Measurements from ENCODE around the gene YKT6.
"Not testable (repeated sequence)": the region's sequence is repeated elsewhere in the genome, so short reads cannot be mapped to it uniquely, and the experiment has no call there.

YKT6 gene

DNA sequence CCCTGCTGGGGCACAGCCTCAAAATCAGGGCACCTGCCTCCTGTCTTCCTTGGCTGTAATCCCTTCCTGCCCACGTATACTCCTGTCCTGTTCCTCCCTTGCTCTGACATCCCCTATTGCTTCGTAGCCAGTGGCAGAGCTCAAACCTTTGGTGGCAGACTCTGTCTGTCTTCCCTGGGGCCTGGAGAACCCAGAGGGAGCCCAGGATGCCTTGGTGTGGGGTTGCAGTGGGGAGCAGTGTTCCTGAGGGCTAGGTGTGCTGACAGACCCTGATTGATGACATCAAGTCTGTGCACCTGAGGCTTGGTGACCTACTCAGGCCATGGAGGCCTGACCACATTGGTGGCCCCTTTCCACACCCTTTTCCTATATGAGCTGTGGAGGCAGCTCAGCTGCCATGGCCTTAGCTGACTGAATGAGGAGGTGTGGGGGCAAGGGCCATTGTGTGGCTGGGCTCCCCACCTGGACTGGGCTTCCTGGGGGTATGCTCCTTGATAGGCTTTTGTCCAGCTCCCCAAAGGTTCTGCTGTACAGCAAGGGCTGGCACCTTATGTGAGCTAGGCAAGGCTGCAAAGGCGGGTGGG lies 6.1 kb upstream of the YKT6 start:
- DNase-seq = no peak

DNA sequence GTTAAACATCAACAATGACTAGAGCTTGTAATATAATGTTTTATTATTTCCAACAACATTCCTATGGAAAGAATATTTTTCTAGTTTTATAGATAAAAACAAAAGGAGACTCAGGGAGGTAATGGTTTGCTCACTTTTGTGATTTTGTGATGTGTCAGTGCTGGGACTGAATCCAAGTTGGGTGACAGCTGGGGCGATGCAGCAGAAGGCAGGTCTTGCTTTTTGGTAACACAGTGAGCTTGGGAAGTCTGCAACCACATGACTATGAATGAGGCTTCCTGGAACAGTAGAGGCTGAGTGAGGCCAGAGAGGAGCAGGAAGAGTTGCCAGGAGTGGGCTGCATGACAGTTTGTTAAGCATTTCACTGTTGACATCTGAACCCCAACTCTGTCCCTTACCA lies 4.9 kb upstream of the YKT6 start:
- peak; percentile 48 for DNase-seq

DNA sequence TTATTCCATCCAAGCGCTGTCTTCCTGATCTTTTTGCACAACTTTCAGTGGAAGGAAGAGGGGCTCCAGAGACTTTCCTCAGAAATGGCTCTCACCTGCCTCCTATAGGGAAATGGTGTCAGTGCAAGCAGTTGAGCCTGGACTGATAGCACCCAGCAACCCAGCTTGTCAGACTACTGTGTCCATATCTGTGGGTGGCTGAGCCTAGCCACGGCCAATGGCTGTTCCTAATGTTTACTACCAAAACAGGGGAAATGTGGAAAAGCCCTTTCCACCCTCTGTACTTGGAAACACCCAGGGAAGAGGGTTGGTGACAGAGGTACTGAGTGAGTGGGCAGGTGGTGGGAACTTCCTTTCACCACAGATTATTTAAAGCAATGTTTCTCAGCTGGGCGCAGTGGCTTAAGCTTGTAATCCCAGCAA lies 4.3 kb upstream of the YKT6 start:
- peak; percentile 65 for DNase-seq

DNA sequence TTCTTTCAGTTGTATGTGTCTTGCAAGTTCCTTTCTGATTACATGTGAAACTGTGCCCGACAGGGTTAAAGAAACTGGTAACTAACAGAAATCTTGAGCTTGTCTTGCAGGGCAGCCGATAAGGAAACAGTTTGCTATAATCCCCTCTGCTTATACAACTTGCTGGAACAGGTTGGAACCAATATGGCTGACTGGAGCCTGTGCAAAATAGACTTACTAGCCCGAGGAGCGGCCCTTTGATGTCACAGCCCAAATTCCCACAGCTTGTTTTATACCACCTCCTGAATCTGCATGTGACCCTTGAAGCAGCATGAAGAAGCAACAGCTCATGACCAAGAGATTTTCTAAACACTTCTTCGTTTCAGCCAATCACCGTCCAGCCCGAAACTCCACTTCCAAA lies 3.3 kb upstream of the YKT6 start:
- DNase-seq = no peak

DNA sequence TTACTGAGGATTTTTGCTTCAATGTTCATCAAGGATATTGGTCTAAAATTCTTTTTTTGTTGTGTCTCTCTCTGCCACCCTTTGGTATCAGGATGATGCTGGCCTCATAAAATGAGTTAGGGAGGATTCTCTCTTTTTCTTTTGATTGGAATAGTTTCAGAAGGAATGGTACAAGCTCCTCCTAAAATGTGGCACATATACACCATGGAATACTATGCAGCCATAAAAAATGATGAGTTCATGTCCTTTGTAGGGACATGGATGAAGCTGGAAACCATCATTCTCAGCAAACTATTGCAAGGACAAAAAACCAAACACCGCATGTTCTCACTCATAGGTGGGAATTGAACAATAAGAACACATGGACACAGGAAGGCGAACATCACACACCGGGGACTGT lies 615 bp upstream of the YKT6 start:
- DNase-seq = not testable (repeated sequence)

DNA sequence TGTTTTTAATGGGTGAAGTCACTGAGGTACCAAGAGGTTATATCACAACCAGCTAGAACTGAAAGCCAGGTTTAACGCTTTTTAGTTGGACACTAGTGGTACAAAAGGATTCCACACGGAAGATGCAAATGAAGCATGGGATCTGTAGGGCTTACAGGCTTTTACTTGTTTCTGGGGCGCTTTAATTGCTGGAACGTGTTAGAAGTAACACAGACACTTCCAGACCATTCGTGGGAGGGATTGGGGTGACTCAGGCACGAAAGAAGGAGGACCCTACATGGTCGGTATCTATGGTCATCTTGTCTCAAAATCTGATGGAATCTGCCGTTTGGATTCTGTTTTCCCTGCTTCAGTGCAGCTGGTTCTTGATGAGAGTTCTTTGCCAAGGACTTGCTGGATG lies 1.0 kb downstream of the YKT6 start:
- no peak for DNase-seq

DNA sequence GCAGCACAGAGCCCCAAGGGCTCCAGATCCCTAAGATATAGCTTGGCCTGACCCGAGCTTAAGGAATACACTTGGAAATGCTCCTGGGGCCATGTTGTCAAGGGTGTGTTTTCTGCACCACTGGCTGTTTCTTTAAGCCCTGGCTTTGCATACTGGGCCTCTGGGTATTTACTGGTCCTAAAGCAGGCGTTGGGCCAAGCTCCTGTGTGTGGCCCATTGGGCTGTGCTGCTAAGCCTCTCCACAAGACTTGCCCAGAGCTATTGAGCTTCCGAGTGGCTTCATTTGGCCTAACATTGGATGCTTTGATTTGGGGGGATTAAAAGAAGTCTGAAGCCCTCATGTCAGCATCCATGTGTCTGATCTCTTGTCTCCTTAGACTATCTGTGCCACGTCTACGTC lies 5.2 kb downstream of the YKT6 start:
- DNase-seq = no peak

DNA sequence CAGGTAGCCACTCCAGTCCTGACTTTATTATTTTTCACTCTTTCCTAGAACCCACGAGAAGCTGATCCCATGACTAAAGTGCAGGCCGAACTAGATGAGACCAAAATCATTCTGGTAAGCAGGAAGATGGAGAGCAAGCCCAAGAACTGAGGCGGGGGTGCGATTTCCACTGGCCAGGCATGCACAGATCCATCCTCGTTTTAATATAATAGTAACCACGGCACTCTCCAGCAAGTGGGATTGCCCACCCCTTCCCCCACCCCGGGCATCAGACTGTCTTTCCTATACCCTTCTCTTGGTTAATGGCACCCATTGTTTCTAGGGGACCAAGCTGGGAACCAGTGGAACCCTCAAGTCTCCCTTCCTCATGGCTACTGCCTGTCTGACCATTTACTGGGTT lies 7.3 kb downstream of the YKT6 start:
- no peak for DNase-seq

DNA sequence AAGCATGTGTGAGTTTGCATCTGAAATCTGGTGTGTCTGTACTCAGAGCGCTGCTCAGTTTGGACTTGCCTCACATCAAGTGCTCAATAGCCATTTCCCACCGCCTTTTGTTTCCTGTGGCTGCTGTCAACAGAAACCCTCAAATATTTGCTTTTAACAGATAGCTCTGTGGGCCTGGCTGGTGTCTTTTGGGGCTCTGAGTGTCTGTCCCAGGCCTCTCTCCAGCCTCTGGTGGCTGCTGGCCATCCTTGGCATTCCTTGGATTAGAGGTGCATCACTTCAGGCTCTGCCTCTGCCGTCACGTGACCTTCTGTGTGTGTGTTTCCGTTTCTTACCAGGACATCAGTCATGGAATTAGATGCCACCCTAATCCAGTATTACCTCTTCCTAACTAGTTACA lies 9.3 kb downstream of the YKT6 start:
- DNase-seq = no peak

DNA sequence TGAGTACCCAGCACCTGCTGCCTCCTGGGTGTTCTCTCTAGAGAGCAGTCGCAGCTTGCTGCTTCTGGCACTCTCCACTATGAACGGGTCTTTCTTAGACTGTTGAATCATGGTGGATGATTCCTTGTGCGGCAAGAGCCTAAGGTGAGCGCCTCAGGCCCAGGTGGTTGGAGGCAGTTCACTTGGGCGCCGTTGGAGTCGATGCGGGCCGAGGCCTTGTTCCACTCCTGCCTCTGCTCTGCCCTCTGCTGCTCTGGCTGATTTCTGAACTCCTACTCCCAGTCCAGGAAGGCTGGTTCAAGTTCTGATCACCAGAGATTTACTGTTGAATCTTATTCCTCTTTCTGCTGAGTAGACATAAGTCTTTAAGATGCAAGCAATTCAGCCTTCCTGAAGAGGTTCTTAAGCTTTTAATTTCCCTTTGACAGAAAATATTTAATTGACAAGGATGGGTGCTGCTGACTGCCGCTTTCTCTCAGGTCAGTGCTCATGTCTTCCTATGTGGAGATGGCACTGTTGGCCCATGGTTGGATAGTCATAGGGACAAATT lies 10.4 kb downstream of the YKT6 start:
- DNase-seq = no peak

DNA sequence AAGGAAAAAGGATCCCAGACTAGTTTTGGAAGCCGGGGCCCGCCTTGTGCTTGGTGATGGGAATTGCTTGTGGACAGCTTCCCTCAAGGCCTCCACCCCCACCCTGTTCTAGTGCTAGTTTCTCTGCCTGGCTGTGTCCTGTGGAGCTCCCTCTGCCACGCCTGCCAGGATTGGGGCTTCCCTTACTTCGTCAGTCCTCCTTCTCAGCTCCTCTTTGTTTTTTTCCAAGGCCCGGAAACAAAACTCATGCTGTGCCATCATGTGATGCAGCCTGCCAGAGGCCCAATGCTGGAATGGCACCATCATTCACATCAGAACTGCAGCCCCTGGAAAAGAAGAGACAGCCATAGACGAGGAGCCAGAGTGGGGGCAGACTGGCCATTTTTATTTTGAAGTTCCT lies 11.2 kb downstream of the YKT6 start:
- no peak for DNase-seq

DNA sequence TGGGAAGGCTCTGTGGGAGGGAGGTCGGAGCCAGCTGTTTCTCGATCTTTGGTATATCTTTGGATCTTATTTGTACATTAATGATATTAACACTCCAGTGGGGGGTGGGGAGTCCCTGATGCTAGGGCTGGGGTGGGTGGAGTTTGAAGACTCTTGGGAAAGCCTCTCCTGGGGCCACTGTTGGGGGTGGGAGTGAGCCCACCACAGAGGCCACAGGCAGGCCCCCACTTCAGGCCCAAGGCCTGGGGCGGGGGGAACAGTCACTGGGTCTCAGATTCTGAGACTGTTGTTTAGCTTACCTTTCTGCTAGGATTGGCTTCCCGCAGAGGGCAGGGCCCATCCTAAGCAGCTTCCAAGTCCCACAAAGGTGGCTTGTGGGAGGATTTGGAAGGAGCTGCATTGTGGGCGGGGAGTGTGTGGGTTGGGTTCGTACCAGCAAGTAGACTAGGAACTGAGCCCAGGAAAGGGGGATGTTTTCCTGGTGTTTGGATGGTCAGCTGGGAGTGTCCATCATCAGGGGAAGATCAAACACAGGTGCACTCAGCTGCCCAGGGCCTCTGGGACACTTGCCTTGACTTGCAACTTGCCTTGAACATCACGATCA lies 11.9 kb downstream of the YKT6 start:
- DNase-seq = no peak

DNA sequence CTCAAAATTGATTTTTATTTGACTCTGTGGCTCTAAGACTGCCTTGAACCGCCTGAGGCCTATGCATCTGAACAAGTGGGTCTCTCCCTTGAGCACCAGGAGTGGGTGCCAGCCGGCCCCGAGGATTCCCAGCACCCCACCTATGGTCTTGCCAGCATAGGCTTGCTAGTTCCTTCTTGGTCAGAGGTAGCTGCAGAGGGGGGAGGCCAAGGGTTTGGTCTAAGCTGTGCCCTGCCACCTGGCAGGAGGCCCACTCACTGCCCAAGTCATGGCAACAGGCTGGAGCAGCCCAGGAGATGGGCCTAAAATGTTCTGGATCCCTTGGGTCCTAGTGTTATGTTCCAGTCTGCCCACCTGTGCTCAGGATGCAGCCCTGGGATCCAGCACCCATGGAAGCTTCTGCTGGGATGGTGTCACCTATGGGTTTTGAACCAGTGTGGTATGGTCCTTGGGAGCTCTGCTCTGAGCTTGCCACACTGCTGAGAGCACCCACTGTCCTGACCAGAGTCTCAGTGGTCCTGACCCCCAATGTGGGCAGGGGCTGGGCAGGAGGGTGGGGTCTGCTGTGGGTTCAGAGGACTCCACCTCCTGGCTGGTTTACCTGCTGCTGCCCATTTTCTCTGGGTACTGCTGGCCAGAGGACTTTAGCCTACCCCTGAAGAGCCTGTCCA lies 12.6 kb downstream of the YKT6 start:
- no peak for DNase-seq

DNA sequence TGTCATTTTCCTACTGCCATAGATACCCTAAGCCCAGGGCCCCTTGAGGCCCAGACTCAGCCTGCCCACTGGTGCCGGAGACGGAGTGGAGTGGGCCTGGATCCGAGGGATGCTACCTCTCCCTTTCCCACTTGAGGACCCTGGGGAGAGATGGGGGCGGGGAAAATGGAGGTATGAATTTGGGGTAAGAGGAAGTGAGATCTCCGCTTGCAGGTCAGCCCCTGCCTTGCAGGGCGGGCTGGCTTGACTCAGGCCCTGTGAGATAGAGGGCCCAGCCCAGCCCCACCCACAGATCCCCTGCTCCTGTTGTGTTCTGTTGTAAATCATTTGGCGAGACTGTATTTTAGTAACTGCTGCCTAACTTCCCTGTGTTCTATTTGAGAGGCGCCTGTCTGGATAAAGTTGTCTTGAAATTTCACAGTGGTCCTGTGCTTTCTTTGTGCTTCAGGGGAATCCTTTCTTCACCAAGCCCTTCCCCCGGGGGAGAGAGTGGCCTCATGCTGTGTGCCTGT lies 13.2 kb downstream of the YKT6 start:
- DNase-seq = no peak

DNA sequence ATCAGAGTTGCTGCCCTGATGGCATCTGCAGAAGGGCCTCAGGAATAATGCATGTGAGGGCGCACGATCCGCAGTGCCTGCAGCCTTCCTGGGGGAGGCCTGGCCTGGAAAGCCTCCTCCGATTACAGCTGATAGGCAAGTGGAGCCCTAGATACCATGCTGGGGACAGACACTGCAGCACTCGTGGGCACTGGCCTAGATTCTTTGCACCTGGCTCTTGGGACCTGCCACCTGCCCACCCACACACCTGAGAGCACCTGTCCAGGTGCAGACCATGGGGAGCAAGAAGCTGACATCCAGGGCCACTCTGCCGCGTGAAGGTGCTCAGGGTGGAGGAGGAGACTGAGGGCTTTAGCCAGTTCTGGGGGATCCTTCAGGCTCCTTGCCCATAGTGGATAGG lies 14.8 kb downstream of the YKT6 start:
- DNase-seq = no peak

DNA sequence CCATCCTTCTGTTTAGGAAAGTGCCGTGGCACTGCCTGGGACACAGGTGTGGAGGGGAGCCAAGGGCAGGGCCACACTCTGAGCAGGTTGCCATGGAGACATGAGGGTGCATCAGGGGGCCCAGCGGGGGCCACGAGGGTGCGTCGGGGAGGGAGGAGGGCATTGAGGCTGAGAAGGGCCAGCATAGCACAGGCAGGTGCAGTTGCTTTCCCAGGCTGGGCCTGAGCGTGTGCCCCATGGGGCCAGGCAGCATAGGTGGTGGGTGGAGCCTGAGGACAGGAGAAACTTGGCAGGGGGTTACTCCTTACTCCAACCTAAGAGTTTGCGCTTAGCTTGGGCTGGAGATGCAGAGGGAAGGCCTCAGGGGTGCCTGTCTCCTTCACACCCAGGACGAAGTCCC lies 15.2 kb downstream of the YKT6 start:
- no peak for DNase-seq

DNA sequence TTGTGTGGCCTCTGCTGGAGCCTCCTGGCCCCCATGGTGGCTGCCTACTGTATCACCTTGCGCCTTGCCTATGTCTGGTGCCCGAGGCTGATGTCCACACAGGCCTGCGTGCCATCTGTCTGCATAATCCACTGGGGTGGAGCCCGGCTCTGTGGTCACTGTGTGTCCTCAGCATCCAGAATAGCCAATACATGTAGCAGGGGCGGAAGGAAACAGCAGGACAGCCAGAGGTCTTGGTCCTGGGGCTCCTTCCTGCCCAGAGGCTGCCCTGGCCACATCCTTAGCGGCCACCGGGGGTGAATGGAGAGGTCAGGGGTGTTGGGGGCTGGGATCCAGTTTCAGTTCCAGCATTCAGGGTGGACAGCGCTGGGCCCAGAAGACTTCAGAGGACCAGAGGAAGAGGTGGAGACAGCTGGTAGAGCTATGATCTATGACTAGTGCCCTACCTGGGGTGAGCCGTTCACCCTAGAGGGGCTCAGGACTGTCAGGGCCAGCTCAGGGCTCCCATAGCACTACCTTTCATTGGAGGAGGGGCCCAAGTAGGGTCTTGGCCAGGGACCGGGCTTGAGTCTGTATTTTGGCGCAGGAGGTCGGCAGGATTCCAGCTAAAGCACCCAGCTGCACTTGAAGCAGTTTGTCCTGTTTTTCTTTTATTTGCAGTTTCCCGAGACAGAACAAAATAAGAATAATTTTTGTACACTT lies 15.9 kb downstream of the YKT6 start:
- no peak for DNase-seq

DNA sequence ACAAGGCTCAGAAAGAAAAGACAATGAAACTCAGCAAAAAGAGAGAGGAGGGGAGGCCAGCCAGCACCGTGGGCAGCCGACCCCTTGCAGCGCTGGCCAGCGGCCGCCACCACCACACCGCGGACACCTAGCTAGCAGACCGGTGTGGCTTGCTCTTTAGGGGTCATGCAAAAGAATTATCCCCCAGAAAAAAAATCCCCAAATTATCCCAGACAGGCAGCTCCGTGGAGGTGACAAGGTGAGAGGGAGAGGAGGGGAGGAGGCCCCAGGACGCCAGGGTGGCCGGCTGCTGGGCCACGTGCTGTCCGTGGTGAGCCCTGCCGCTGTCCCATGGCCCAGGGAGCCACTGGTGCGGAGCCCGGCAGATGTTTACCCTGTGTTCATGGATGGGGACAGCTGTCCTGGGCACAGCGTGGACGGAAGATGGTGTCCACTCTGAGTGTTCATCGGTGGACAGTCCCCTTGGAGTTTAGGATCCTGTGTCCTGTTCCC lies 16.5 kb downstream of the YKT6 start:
- no peak for DNase-seq

DNA sequence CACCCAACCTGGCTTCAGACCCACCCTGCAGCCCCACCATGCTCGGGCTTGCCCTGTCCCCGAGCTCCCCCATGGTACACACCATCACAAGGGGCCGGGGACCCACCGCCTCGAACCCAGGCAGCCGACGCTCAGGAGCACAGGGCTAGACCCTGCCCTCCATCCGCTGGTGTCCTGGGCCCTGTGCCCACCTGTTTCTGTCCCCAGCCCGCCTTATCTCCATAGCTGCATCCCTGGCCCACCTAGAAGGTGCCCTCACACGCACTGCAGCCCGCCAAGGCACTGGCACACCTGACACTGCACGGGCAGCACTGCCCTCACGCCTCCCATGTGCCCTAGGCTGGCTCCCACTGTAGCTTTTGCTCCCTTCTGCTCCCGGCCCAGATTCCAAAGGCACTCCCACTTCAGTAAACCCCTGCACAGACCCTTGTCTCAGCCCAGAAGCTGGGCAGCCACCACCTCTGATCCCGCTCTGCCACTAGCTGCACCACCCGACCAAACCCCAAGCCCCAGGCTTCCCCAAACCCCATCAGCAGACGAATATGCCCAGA lies 17.1 kb downstream of the YKT6 start:
- no peak for DNase-seq

DNA sequence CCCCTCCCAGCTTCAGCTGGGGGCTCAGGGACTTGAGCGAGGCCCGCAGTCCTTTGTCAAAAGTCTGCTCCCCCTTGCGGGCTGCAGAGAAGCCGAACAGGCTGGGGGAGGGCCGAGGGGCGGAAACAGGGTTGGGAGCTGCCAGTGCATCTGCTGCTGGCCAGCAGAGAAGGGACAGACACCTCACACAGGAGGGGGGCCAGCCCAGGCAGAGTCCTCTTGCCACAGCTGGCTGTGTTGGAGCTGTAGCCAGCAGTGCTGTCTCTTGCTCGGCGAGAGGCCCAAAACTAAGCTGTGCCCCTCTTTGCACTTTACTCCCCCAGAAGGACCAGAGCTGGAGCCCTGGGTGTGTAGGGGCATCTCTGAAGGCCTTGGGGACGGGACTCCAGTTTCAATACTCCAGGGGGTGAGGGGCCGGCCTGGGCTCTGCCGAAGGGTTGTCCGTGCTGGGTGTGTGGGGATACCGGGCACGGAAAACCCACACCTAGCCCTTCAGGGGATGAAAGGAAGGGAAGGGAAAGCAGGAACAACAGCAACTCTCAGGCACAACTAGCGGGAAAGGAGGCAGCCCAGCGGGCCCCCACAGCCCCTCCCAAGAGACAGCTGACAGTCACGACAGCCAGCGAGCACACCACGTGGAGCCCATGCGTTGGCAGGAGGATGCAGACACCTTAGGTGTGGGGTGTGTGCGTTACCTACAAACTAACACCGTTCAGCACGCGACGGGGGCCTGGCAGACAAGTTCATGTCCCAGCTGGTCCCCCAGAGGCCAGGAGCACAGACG lies 17.8 kb downstream of the YKT6 start:
- DNase-seq = no peak

DNA sequence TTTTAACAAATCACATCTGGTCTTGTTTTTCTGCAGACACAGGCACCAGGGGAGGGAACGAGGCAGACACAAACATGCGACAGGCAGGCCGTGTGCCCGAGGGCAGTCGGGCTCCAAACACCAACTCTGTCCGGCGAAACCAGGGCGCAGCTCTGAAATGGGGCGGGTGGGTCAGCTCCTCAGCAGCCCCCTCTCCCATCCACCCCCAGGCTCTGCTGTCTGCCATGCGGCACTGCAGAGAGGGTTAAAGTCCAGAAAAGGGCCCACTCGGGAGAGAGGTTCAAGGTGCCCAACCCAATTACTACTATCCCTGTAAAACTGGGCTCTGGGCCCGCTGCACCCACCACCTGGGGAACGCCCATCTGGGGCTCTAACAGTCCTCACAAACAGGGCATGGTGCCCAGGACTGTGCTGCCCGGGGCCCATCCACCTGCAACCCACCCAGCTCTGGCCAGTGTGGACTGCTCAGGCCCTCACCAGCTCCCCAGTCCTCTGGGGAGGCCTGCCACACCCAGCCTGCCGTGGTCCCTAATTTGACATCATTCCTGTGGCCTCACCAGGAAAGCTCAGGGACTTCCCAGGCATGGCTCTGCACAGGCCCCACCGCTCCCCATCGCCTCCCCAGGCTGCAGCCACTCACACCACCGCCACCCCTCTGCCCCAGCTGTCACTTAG lies 18.7 kb downstream of the YKT6 start:
- DNase-seq = no peak

DNA sequence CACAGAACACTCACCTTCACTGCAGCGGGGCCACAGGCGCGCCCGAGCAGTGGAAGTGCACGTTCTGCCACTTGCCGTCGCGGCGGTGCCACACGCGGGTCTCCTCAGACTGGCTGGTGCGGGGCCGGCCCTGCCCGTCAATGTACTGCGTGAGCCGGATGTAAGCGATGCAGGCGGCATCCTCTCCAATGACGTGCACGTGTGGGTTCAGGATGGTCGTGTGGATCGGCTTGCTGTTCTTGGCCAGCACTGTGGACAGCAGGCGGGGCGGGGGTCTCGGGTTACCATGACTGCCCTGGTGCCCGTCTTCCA lies 19.2 kb downstream of the YKT6 start:
- no peak for DNase-seq
